HCT116 (cell line): ENCODE results near the gene SLC1A3. TPM values are rescaled to one million over a fixed set of nuclear protein-coding genes. Genes with fewer than 3 reads are reported as not detected.

Experiments used
- ATAC-seq: fragments of 200-7000 bp; cut with Tn5 transposase; 2 replicates; pipeline ENCODE4 v1.9.1; 2020; ENCODE audit warnings: mild to moderate bottlenecking, moderate library complexity
- BruUV-seq: library from RNA; stranded (reverse); fragments of 400-500 nt; replicated peaks from 2 replicates; lab custom pipeline; 2021; lab: Mats Ljungman, UMichigan
- CTCF ChIA-PET: fragments of 300-600 bp; sonication (Branson Sonifier 250); formaldehyde crosslinking; loops from one replicate; lab custom pipeline; 2021; ENCODE audit warnings: antibody characterized with exemption; lab: Charles Lee
- POLR2A ChIA-PET: fragments of 300-600, 350-600 bp; sonication (Branson Sonifier 250); formaldehyde crosslinking; loops from one replicate; lab custom pipeline; 2021; ENCODE audit warnings: antibody characterized with exemption; lab: Charles Lee
- RAD21 ChIA-PET, 2 experiments: fragments of 300-600 bp; sonication (Branson Sonifier 250); formaldehyde crosslinking; loops; one replicate each; lab custom pipeline; 2023; ENCODE audit warnings: low total read pairs in 2 of 2; ENCODE audit not compliant: uncharacterized antibody in 2 of 2, unreplicated experiment in 2 of 2, low non-redundant PET in 1 of 2; lab: Charles Lee
- DNase-seq: peaks from one replicate; pipeline ENCODE4 v3.0.0-alpha.2; 2010; ENCODE audit warnings: low read depth, low spot score
- H2AFZ ChIP-seq: fragments of 200-600 bp; shearing (Covaris generic), sonication (generic); 2 replicates; pipeline ENCODE4 v1.6.1; 2017; ENCODE audit warnings: low read depth, mixed run types, mixed read lengths, antibody characterized with exemption, low read length; ENCODE audit not compliant: poor library complexity, severe bottlenecking
- H3K27ac ChIP-seq: 2 replicates; pipeline ENCODE4 v1.5.1; 2012; ENCODE audit warnings: low read depth, low read length
- H3K27me3 ChIP-seq: fragments of 200-600 bp; sonication (generic); 2 replicates; pipeline ENCODE4 v1.6.1; 2016; ENCODE audit warnings: mixed run types, low read length, mixed read lengths; ENCODE audit not compliant: insufficient read depth
- H3K36me3 ChIP-seq, 2 experiments: fragments of 200-500 bp in 1 of 2; fragments of 200-600 bp in 1 of 2; sonication (Bioruptor generic) in 1 of 2; sonication (generic) in 1 of 2; 2 replicates each; pipeline versions ENCODE4 v1.5.1 to v1.6.1; 2014 to 2016; ENCODE audit warnings: low read length in 2 of 2, inconsistent platforms in 1 of 2, mixed read lengths in 1 of 2, mixed run types in 1 of 2; ENCODE audit not compliant: insufficient read depth in 2 of 2, control insufficient read depth in 1 of 2
- H3K4me1 ChIP-seq, 2 experiments: fragments of 200-600 bp in 1 of 2; sonication (generic) in 1 of 2; 2 replicates each; pipeline versions ENCODE4 v1.5.1 to v1.6.1; 2012 to 2017; ENCODE audit warnings: low read length in 2 of 2, inconsistent platforms in 1 of 2, mild to moderate bottlenecking in 1 of 2, mixed read lengths in 1 of 2, mixed run types in 1 of 2, moderate library complexity in 1 of 2; ENCODE audit not compliant: insufficient read depth in 2 of 2, control insufficient read depth in 1 of 2
- H3K4me2 ChIP-seq: fragments of 200-600 bp; sonication (generic); 2 replicates; pipeline ENCODE4 v1.6.1; 2017; ENCODE audit warnings: mixed run types, low read length, mixed read lengths
- H3K4me3 ChIP-seq, 2 experiments: fragments of 200-600 bp in 1 of 2; sonication (generic) in 1 of 2; replicated peaks in 1 of 2; 2 replicates each; pipeline ENCODE4 v1.5.1; 2011 to 2016; ENCODE audit warnings: low read length in 2 of 2, control low read depth in 1 of 2, low read depth in 1 of 2, mild to moderate bottlenecking in 1 of 2, mixed read lengths in 1 of 2, mixed run types in 1 of 2
- H3K79me2 ChIP-seq: fragments of 200-600 bp; sonication (generic); 2 replicates; pipeline ENCODE4 v1.6.1; 2017; ENCODE audit warnings: mild to moderate bottlenecking, mixed run types, low read length, moderate library complexity, mixed read lengths; ENCODE audit not compliant: insufficient read depth
- H3K9ac ChIP-seq: fragments of 200-600 bp; sonication (generic); 2 replicates; pipeline ENCODE4 v1.6.1; 2016; ENCODE audit warnings: low read length, mixed read lengths
- H3K9me2 ChIP-seq: fragments of 200-600 bp; sonication (generic), shearing (Covaris generic); 2 replicates; pipeline ENCODE4 v1.6.1; 2017; ENCODE audit warnings: mixed run types, mild to moderate bottlenecking, moderate library complexity; ENCODE audit not compliant: insufficient read depth
- H3K9me3 ChIP-seq, 2 experiments: fragments of 200-500 bp in 1 of 2; fragments of 200-600 bp in 1 of 2; sonication (Bioruptor generic) in 1 of 2; sonication (generic) in 1 of 2; 2 replicates each; pipeline ENCODE4 v1.6.1; 2014 to 2017; ENCODE audit warnings: low read length in 2 of 2, mixed read lengths in 2 of 2, inconsistent platforms in 1 of 2, low read depth in 1 of 2, mild to moderate bottlenecking in 1 of 2, mixed run types in 1 of 2, moderate library complexity in 1 of 2; ENCODE audit not compliant: control insufficient read depth in 1 of 2, insufficient read depth in 1 of 2
- H4K20me1 ChIP-seq: fragments of 200-600 bp; sonication (generic), shearing (Covaris generic); 2 replicates; pipeline ENCODE4 v1.6.1; 2017; ENCODE audit warnings: mixed run types, mild to moderate bottlenecking, moderate library complexity; ENCODE audit not compliant: insufficient read depth
- ATF3 ChIP-seq: IDR thresholded peaks from 2 replicates; pipeline ENCODE4 v1.6.1; 2012
- CBX3 ChIP-seq: IDR thresholded peaks from 2 replicates; pipeline ENCODE4 v1.6.1; 2012; ENCODE audit warnings: low read depth
- EZH2 ChIP-seq: fragments of 200-600 bp; sonication (generic); IDR thresholded peaks from 2 replicates; pipeline ENCODE4 v1.6.1; 2017; ENCODE audit warnings: antibody characterized with exemption, mixed run types
- EZH2phosphoT487 ChIP-seq: fragments of 200-600 bp; IDR thresholded peaks from 2 replicates; pipeline ENCODE4 v1.6.1; 2018; ENCODE audit warnings: antibody characterized with exemption, borderline replicate concordance
- JUND ChIP-seq: IDR thresholded peaks from 2 replicates; pipeline ENCODE4 v1.6.1; 2012
- MAX ChIP-seq: IDR thresholded peaks from 2 replicates; pipeline ENCODE4 v1.6.1; 2012
- POLR2AphosphoS5 ChIP-seq: IDR thresholded peaks from 2 replicates; pipeline ENCODE4 v1.6.1; 2011; ENCODE audit warnings: mild to moderate bottlenecking, low read depth, low read length, moderate library complexity
- RAD21 ChIP-seq: IDR thresholded peaks from 2 replicates; pipeline ENCODE4 v1.6.1; 2012; ENCODE audit warnings: low read depth, mild to moderate bottlenecking
- SIN3A ChIP-seq: IDR thresholded peaks from 2 replicates; pipeline ENCODE4 v1.6.1; 2012; ENCODE audit warnings: low read depth
- SRF ChIP-seq: IDR thresholded peaks from 2 replicates; pipeline ENCODE4 v1.6.1; 2012; ENCODE audit warnings: low read depth
- TCF7L2 ChIP-seq: IDR thresholded peaks from 2 replicates; pipeline ENCODE4 v1.7.0; 2011; ENCODE audit warnings: borderline replicate concordance, inconsistent platforms; ENCODE audit not compliant: insufficient read depth, insufficient read length; ENCODE audit errors: extremely low read depth
- YY1 ChIP-seq: IDR thresholded peaks from 2 replicates; pipeline ENCODE4 v1.6.1; 2011; ENCODE audit warnings: low read length, low read depth, moderate library complexity, mild to moderate bottlenecking; ENCODE audit not compliant: insufficient replicate concordance; ENCODE audit errors: extremely low read depth
- ZBTB33 ChIP-seq: IDR thresholded peaks from 2 replicates; pipeline ENCODE4 v1.6.1; 2011; ENCODE audit warnings: mild to moderate bottlenecking, low read length, moderate library complexity; ENCODE audit not compliant: insufficient replicate concordance; ENCODE audit errors: extremely low read depth
- intact Hi-C: fragments of 100-400 bp; cut with micrococcal nuclease; formaldehyde crosslinking; loops from 2 replicates; pipeline ENCODE4 v1.10.0; 2022
- total RNA-seq: library from RNA; stranded (reverse); gene quantifications from one replicate; pipeline ENCODE4 v1.2.1, GENCODE V29; 2021; ENCODE audit not compliant: unreplicated experiment

The SLC1A3 gene
- total RNA-seq, 1 experiment from 2014 or later: 12.9 TPM

GRCh38 chr5:36638056-36638455, 31.6 kb downstream of the SLC1A3 start:
- DNase-seq: no peak
- H3K9ac ChIP-seq: no peak overlapping the region
- ChIA-PET POLR2A (no interaction called here), CTCF (interaction anchor here (0.6 kb wide), 1 partner anchor 13 kb away, joined by 4 read pairs; no protein-coding TSS in a partner anchor), RAD21 (no interaction called here)
- no peaks in the 10 kb centered on the region for H3K27me3 ChIP-seq
- ATAC-seq: peak; percentile 59; the same call in 1 of the 2 replicates
- H3K4me3 ChIP-seq: no peak overlapping the region
- H3K79me2 ChIP-seq: no peaks in the 10 kb centered on the region
- intact Hi-C loops: no loop called here
- no peaks in the 10 kb centered on the region for H3K9me3 ChIP-seq
- no peaks in the 10 kb centered on the region for H4K20me1 ChIP-seq
- H3K4me2 ChIP-seq: peak overlapping the region; percentile 34
- H2AFZ ChIP-seq: no peak overlapping the region
- peaks cover 7 to 23% of the 10 kb centered on the region in 2 experiments for H3K4me1 ChIP-seq
- H3K36me3 ChIP-seq: no peaks in the 10 kb centered on the region
- no peaks in the 10 kb centered on the region for H3K9me2 ChIP-seq
- BruUV-seq: no TSS peak
- no peak overlapping the region; the same call in 1 of the 2 replicates for H3K27ac ChIP-seq
- no peak for TF ChIP-seq SRF
- no peak for TF ChIP-seq EZH2phosphoT487
- TF ChIP-seq, all 23 proteins: peak for 0

- no peak overlapping the region for H3K4me3 ChIP-seq
- ChIA-PET POLR2A (interaction anchor here (1.8 kb wide), 1 partner anchor 14 kb away, joined by 5 read pairs; no protein-coding TSS in a partner anchor), CTCF (interaction anchor here (1.0 to 1.4 kb wide), 2 partner anchors 50 to 55 kb away, joined by 3 read pairs; no protein-coding TSS in a partner anchor)
- no peak for ATAC-seq
- no peak for TF ChIP-seq JUND
- TF ChIP-seq SIN3A: no peak
- TF ChIP-seq CBX3: no peak
- TF ChIP-seq RAD21: no peak
- no peak for TF ChIP-seq SRF
- no peak for TF ChIP-seq ATF3
- TF ChIP-seq EZH2phosphoT487: no peak
- no peak for TF ChIP-seq POLR2AphosphoS5
- TF ChIP-seq TCF7L2: no peak
- TF ChIP-seq ZBTB33: no peak
- TF ChIP-seq YY1: no peak
- no peak for TF ChIP-seq MAX
- no peak for TF ChIP-seq EZH2
- TF ChIP-seq, all 23 proteins: peak for 0
- Histone ChIP-seq H3K79me2 (no peaks in the 10 kb centered on the region), H3K9me2 (no peaks in the 10 kb centered on the region), H3K4me1 (peaks cover 15 to 39% of the 10 kb centered on the region in 2 experiments), H2AFZ (no peak overlapping the region), H4K20me1 (no peaks in the 10 kb centered on the region), H3K36me3 (no peaks in the 10 kb centered on the region), H3K27me3 (no peaks in the 10 kb centered on the region), H3K27ac (no peak overlapping the region), H3K9ac (no peak overlapping the region), H3K9me3 (no peaks in the 10 kb centered on the region), H3K4me2 (no peak overlapping the region)
- DNase-seq: no peak
- BruUV-seq: no TSS peak
- intact Hi-C loops: no loop called here
- RAD21 ChIA-PET: no interaction called here
These were observed 34.5 kb downstream of the SLC1A3 start for GRCh38 chr5:36640949-36641348.
